Uterus (tissue), 2 donors: ENCODE measurements around the gene IL1RAP.

Experiments used
- CTCF ChIP-seq, 4 experiments: fragments of 200-600 bp in 2 of 4; fragments of 450-650 bp in 2 of 4; sonication (generic) in 2 of 4; IDR thresholded peaks; one replicate each; pipeline ENCODE4 v1.5.1; 2016 to 2019; ENCODE audit warnings: antibody characterized with exemption in 4 of 4, mild to moderate bottlenecking in 2 of 4, moderate library complexity in 1 of 4
- POLR2A ChIP-seq, 2 donors: fragments of 450-650 bp; IDR thresholded peaks; one replicate each; pipeline ENCODE4 v1.6.1; 2016; ENCODE audit warnings: antibody characterized with exemption in 2 of 2, mild to moderate bottlenecking in 1 of 2, moderate library complexity in 1 of 2

DNA sequence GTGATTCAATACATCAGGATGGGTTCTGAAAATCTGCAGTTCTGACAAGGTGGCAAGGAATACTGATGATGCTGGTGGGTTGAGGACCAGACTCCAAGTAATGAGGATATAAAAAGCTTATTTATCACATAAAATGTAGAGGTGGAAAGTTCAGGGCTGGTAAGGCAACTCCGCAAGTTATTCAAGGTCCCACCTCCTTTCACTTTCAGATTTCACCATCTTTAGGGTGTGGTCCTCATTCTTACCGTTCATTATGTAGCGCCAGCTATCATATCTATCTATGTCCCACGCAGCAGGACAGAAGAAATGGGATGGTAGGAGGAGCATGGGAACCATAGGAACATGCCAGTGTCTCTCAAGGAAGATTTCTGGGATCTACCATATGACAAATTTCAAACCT lies 80.3 kb downstream of the IL1RAP start:
- TF ChIP-seq POLR2A (IDR thresholded peaks at IDR 0.05): no peak
- TF ChIP-seq CTCF (IDR thresholded peaks at IDR 0.05): no peak
